ENCODE measurements around the gene FGF19.

DNA sequence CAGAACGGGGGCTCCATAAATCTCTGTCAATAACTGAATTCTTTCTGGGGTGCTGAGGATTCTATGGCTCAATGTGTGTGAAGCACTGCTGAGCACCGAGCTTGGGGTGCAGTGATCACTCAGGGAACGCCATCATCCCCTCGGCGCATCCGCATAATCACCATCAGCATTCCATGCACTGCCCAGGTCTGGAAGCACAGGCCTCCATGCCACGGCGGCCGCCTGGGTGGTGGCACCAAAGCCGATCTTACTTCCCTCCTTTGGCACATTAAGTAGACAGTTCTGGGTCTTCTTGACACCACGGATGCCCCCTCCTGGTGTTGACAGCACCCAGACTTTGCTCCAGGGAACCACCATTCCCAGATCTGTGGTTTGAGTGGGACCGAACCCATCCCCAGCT is 44.2 kb downstream of the FGF19 start:
- TF ChIP-seq POLR2A (IDR thresholded peaks at IDR 0.05), result no peak
- TF ChIP-seq CTCF (IDR thresholded peaks at IDR 0.05), result no peak

All from right lobe of liver (tissue), 4 donors.